ENCODE measurements around the gene RNF208.

Gene RNF208

DNA sequence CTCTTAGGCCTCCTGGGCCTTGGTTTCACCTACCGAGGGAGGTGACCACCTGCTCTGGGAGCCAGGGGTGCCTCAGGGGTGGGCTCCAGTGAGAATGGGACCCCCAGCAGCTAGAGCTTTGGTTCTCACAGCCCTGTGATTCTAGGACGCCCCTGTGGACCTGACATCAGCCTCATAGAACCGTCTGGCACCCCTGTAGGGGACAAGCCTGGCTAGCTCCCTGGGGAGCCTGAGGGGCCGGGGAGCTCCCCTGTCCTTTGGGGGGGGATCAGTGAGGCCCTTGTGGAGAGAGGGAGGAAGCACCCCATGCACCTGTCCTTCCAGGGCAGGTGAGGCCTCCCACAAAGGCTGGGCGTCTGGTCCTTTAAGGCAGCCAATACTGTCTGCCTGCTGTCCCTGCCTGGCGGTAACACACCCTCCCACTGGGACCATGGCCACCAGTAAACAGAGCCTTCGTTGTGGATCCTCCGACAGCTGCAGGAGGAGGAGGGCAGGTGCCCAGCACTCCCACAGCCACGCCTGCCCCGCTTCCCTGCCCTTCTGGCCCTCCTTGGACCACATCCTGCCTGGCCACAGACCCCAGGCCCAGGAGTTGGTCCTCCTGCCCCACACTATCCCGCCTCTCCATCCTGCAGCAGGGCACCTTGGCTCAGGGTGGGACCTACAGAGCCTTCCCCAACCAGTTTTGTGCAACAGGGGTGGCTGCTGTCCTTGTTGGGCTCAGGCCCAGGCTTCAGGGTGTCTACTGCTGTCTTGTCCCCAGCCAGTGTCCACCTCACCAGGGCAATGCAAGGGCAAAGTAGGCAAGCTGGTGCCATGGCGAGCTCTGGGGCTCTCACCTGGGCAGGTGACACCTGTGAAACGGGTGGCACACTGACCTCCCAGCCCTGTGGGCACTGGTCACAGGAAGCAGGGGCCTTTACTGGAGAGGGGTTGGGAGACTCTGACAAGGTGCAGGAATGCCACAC lies 16.0 kb upstream of the RNF208 start:
- DNase-seq = no peak

DNA sequence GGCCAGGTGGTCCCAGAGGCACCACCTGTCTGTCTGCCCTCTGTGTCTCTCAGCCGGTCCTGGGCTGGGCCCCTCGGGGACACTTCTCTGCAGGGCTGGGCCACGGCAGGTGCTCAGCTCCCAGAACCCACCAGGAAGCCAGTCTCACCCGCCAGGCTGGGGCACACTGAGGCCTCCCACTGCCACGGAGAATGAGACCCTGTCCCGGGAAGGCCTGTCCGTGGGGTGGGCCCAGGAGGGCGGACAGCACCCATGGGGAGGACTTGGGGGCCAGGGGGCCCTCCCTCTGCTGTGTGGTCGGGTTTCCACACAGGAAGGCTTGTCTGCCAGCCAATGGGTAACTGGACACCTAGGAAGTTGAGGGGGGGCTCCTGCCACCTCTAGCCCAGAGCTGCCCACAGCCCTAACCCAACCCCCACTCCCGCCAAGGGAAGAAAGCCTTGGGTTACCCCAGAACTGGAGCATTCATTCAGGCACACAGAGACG lies 14.9 kb upstream of the RNF208 start:
- no peak for DNase-seq

DNA sequence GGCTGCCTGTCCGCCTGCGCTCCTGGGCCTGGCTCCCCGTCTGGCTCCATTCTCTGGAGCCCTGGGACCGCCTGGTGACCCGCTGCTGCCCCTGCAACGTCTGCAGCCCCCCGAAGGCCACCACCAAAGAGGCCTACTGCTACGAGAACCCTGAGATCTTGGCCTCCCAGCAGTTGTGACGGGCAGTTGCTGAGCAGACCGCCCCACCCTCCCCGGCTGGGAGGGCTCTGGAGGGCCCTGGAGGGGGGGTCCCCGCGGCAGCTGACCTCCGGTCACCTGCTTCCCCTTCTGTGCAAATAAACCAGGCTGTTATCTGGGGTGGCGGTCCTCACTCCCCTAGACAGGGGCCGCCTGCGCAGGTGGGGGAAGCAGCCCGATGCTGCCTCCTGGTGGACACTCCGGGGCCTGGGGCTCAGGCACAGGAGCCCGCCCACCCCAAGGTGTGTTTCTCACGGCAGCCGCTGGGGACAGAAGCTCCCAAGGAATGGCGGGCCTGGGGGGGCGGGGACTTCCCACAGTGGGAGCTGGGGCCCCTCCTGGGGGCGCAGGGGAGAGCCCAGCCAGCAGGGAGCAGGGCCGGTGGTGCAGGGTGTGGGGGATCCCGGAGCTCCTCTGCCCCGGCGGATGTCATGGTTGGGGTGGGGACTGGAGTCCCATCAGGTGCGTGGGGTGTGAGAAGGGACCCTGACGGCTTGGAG lies 14.3 kb upstream of the RNF208 start:
- peak; percentile 81 for DNase-seq

DNA sequence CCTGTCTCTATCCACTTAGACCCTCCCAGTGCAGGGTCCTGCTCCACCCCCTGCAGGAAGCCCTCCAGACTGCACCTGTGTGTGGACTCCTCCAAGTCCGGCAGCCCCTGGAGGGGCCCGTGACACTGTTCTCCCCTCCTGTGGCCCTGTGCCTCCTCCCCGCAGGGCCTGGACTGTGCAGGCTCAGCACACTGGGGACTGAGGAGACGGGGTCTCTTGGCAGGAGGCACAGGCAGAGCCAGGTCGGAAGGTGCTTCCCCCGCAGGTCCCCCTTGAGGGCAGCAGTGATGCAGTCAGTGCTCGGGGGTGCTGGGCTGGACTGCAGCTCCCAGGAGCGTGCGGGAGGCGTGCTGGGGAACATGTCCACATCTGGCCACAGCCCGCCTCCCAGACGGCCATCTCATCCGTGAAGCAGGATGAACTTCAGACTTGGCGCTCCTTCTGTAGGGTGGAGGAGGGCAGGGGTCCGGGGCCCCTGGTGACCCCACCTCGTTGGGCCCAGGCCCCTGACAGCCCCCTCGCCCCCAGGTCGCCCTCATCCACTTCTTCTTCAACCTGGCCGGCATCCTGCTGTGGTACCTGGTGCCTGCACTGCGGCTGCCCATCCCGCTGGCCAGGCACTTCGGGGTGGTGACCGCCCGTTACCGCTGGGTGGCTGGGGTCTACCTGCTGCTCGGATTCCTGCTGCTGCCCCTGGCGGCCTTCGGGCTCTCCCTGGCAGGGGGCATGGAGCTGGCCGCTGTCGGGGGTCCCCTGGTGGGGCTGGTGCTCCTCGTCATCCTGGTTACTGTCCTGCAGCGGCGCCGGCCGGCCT lies 13.6 kb upstream of the RNF208 start:
- no peak for DNase-seq

DNA sequence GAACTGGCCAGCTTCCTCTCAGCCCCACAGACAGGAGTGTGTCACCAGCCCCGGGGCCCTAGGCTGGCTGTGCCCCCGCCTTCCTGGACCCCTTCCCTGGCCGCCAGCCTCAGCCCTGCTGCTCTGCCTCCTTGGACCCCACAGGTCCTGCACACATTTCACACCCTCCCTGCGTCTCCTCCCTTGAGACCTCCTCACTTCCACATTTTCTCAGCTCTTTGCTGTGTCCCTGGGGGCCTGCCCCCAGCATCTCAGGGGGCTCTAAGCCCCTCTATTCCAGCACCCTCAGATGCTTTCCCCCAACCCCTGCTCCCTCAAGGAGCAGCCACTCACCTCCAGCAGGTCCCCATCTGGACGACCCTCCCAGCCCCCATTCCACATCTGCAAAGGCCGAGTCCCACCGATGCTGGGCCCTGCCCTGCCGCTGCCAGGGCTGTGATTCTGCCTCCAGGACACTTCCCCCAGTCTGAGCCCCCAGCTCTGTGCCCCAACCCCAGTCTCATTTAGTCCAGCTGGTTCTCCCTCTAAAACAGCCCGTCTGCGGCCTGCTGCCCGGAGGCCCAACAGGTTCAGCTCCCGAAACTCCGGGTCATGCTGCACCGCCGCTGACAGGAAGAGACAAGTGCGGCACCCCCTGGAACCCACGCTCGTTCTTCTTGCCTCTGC lies 12.9 kb upstream of the RNF208 start:
- DNase-seq = no peak

DNA sequence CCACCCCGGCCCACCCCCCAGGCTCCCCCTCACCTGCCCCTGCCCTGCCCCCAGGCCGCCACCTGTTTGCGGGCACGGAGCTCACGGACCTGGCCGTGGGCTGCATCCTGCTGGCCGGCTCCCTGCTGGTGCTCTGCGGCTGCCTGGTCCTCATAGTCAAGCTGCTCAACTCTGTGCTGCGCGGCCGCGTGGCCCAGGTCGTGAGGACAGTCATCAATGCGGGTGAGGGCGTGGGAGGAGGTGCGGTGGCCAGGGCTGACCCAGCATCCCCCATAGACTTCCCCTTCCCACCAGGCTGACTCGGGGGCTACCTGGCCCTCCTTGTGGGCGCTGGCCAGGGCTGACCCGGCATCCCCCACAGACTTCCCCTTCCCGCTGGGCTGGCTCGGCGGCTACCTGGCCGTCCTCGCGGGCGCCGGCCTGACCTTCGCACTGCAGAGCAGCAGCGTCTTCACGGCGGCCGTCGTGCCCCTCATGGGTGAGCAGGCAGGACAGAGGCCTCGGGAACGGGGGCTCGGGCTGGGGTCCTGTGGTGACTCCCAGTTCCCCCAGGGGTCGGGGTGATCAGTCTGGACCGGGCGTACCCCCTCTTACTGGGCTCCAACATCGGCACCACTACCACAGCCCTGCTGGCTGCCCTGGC lies 12.1 kb upstream of the RNF208 start:
- DNase-seq = no peak

DNA sequence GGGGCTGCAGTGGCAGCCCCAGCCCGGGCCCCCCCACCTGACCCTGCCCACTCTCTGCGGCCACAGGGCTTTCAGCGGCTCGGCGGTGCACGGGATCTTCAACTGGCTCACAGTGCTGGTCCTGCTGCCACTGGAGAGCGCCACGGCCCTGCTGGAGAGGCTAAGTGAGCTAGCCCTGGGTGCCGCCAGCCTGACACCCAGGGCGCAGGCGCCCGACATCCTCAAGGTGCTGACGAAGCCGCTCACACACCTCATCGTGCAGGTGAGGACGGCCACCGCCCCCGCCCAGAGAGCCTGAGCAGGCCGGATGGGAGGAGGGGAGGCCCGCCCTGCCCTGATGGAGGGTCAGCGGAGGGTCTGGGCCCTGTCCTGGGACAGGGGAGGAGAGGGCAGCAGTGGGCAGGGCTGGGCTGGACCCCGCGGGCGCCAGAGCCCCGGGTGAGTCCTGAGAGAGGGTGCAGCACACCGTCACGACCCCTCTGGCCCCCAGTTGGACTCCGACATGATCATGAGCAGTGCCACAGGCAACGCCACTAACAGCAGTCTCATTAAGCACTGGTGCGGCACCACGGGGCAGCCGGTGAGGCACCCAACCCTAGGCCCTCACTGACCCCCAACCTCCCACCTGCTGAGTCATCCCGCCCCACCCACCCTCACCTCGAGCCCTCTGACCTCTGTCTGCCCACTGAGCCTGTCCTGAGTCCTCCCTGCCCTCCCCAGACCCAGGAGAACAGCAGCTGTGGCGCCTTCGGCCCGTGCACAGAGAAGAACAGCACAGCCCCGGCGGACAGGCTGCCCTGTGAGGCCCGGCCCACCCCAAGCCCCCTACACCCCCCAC lies 11.3 kb upstream of the RNF208 start:
- no peak for DNase-seq

DNA sequence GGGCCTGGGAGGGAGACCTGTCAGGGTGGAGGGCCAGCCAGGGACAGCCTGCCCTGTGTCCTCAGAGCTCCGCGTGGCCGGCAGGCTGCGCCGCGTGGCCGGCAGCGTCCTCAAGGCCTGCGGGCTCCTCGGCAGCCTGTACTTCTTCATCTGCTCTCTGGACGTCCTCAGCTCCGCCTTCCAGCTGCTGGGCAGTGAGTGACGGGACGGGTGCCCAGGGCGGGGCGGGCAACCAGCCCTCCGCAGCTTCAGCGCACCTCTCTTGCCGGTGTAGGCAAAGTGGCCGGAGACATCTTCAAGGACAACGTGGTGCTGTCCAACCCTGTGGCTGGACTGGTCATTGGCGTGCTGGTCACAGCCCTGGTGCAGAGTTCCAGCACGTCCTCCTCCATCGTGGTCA lies 10.5 kb upstream of the RNF208 start:
- no peak for DNase-seq

DNA sequence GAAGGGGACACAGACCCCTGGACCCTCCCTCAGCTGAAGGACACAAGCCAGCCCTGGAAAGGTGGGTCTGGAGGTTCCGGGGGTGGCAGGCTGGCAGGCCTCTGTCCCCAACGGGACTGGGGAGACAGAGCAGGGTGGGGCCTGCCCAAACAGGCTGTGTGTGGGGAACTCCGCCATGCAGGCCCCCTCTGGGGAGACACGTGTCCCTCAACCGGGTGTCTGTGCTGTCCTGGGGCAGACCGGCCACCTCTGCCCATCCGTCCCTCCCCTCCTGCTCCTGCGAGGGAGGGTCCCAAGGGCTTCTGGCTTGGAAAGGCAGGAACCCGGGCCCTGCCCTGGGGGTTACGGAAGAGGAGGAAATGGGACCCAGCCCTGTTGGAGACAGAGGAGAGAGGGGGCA lies 10.1 kb upstream of the RNF208 start:
- no peak for DNase-seq

DNA sequence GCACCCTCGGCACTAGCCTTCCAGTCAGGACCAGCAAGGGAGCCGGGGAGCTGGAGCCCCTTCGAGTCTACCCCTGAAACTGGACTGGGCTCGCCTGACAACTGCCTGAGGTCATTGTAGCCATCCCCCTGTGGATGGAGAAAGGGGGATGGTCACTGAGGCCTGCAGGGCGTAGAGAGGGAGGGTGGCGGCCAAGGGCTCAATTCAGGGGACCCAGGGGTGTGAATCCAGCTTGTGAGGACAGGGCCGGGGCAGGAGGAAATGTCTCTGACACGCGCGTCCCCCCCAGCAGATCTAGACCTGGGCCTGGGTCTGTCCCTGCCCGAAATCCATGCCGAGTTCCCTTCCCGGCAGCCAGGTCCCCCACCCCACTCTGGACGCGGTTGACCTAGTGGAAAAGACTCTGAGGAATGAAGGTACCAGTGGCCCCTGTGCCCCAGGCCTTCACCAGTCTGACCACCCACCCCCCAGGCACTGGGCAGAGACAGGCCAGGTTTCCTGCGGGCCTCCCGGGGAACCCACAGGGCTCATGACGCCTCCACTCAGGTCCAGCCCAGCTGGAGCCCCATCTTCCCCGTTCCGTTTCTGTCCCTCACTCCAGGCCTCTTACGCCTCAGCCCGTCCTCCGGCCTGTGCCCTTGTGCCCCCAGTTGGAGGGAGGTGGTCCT lies 9.5 kb upstream of the RNF208 start:
- no peak for DNase-seq

DNA sequence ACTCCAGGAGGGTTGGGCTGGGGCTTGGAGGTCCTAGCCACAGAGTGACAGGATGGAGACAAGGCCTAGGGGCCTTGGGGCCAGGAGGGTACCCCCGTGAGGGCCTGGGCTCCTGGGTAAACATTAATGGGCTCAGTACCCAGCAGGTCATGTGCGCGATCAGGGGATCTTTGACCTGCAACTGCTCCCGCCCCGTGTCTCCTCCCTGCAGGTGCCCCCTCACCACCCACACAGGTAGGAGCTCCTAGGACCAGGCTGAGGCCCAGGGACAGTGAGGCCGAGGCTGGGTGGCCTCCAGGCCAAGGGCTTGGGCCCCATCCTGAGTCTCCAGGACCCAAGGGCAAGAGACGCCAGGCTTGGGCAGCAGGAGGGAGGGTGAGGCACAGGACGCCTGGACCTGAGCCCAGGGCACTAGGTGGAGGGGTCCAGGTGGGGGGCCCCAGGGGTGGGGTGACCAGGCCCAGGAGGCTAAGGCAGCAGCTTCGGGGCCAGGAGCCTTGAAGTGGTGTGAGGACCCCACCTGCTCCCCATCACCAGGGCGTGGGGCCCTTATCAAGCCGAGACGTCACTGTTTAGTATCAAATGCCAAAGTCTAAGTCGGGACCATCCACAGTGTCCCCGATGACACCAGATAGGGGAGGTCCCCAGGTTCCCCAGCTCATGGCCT lies 8.8 kb upstream of the RNF208 start, which contains the start of gene SLC34A3:
SLC34A3 (plus strand) TSS at position 197 of the 667 bp plus-strand sequence. CDS start 802 bp downstream, outside the sequence.
- no peak for DNase-seq

DNA sequence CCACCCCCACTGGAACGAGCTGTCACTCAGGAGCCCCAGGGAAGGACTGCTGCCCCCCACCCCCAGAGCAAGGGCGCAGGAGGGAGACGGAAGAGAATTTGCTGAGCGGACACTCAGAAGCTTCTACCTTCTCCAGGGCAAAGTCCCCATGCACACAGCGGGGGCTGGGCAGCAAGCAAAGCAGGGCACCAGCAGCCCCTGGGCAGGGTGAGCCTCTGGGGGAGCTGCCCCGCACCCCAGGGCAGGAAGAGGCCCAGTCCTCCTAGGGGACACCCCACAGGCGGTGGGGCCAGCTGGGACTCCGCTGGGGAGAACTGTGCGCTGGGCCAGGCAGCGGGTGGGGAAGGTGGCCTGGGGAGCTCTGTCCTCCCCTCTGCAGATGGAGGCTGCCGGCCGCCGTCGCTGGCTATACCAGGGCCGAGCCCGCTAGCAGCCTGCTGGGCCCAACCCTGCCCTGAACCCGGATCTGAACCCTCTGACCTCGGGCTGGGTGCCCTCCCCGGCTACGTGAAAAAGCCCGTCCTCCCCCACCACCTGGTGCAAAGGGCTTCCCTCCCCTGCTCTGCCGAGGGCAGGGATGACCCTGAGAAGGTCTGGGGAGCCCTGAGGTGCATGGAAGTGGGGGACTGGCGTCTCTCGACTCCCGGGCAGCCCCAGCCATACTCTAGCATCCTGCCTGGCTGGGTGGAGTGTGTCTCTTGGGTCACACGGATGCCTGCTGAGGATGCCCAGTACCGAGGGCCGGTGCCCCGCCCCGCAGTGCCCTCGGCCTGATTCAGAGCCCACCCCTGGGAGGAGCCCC lies 8.1 kb upstream of the RNF208 start:
- no peak for DNase-seq

DNA sequence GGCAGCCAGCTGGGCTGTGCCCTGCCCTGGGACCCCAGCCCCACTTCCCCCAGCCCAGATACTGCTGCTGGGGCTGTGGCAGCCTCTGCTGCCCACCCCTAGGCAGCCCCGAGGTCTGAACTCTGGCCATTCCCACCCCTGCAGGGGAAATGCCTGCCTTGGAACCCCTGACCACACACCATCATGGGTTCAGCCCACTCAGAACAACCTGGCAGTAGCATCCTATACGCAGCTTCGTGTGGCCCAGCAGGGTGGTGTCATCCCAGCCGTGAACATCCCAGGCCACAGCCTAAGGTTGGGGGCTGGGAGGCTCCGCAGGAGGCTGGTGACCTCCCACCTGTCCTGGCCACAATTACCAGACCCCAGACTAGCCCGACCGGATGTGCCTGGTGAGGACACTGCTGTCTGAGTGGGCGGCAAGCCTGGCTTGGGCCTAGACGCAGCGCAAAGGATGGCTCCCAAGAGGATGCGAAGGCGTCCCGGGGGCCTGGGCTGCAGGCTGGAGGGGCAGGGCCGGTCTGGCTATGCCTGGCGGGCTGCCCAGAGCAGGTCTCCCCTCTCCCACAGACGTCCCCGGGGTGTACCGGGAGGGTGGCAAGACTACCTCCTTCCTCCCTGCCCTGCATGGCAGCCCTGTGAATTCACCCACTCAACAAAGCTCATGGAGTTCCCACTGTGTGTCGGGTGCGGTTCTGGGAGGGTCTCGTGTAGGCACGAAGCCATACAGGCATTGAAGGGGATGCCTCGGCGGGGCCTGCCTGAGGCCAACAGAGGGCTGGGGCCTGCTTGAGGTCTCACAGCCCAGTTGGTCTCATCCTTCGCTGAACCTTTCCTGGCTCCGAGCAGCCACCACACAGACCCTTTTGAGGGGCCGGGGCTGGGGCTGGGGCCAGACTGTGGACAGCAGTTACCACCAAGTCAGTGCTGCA lies 7.2 kb upstream of the RNF208 start:
- no peak for DNase-seq

DNA sequence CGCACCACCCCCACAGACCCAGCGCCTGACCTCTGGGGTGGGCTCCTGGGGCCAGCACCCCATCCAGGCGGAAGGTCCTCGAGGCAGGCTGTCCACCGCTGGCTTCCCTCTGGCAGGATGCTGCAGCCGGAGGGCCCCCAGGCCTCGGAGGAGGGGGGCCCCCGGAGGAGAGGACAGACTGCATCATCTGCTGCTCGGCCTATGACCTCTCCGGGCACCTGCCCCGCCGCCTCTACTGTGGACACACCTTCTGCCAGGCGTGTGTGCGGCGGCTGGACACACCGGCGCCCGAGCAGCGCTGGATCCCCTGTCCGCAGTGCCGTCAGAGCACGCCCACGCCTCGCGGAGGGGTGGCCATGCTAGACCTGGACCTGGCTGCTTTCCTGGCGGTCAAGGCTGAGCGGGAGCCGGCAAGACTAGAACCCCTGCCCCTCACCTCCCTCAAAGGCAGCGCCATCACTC lies 6.5 kb upstream of the RNF208 start:
- no peak for DNase-seq

DNA sequence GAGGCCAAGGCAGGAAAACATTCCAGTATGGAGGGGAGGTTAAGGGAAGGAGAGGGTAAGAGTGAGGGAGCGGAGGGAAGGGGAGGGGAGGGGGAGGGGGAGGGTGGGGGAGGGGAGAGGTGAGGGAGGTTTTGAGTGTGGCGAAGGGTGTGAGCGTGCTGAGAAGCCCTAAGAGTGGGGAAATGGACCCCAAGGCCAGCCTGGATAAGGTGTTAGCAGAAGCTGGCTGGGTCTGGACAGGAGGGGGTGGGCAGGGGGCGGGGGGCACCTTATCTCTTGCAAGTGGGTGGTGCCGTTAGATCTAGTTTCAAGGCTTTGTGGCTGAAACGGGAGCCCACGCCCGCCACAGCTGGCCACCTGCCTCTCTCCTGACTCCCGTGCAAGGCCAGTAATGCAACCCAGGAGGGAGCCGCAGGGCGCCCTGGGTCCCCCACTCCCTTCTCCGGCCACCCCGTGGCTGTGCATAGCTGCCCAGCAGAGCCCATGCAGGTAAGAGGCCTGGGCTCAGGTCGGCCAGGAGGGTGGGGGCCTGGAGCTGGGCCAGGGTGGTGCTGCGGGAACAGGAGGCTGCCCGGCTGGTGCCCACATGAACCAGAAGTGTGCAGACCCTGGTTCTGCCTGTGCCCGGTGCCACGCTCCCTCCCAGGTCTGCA lies 5.9 kb upstream of the RNF208 start:
- DNase-seq = no peak

DNA sequence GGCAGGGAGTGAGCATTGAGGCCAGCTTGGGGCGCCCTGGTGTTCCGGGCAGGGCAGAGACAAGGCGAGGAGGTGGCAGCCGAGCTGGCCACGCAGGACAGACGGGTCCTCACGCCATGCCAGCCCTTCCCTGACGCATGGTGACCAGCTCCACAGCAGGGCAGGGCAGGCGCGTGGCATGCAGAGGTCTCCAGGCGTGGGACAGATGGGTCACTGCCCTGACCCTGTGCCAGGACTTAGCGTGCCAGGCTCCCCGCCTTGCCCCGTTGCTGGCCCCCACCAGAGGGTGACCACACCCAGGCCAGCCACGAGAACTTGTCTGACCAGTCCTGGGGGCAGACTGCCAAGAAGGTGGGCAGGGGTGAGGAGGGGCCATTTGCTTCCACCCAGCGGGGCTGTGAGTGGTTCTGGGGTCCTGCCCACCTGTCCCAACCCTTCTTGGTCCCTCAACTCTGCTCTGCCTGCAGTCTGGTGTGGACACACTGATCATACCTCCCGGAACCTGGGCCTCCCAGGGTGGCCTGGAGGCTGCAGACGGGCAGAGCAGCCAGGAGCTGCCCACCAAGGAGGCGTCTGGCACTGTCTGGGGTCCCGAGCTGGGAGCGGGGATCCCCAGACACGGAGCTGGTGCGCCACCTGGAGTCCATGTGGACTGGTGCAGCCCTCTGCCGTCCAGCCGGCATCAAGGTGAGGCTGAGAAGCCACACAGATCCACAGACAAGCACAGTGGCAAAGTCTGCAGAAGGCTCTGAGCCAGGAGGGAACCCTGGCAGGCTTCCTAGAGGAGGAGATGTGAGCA lies 5.2 kb upstream of the RNF208 start, which contains the start of gene RNF224:
RNF224 (plus strand) TSS at position 449 of the 799 bp plus-strand sequence. CDS start 834 bp downstream, outside the sequence.
- DNase-seq = peak; percentile 55
